Neural progenitor cell (in vitro differentiated cells): ENCODE measurements around the gene OGFOD1.

Experiments
- EZH2 ChIP-seq: fragments of 200-600 bp; sonication (generic); IDR thresholded peaks from 2 replicates; pipeline ENCODE4 v1.6.1; 2017; ENCODE audit warnings: antibody characterized with exemption, mild to moderate bottlenecking, moderate library complexity
- TF ChIP-seq, protein P1 (sequence below): fragments of 200-600 bp; sonication (generic); IDR thresholded peaks from 2 replicates; pipeline ENCODE4 v1.5.1; 2017; ENCODE audit warnings: antibody characterized with exemption, mild to moderate bottlenecking

DNA sequence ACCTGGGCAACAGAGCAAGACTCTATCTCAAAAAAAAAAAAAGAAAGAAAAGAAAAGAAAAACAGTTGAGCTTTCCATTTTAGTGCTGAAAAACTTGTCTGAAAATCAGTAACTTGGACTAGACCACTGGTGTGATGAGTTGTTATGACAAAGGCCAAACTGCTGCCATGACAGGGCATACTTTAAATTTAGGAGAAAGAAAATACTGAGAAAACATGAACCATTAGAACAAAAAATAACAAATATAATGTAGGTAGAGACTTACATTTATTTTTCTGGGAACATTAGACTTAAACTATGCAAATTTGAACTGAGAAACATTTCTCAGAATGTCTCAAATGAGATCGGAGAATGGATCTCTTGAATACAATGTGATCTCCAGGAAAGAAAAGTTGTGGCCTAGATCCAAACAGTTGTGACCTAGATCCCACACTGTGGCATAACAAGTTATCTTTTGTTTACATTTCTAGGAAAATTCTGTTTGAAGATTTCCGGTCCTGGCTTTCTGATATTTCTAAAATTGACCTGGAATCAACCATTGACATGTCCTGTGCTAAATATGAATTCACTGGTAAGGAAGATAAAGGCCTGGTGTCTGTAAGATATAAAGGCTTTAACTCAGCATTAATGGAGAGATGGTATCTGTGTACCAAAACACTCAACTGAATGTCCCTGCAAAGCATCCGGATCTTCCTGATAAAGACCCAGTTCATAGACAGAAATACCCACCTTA is 10.9 kb downstream of the OGFOD1 start:
- TF ChIP-seq, protein P1, sequence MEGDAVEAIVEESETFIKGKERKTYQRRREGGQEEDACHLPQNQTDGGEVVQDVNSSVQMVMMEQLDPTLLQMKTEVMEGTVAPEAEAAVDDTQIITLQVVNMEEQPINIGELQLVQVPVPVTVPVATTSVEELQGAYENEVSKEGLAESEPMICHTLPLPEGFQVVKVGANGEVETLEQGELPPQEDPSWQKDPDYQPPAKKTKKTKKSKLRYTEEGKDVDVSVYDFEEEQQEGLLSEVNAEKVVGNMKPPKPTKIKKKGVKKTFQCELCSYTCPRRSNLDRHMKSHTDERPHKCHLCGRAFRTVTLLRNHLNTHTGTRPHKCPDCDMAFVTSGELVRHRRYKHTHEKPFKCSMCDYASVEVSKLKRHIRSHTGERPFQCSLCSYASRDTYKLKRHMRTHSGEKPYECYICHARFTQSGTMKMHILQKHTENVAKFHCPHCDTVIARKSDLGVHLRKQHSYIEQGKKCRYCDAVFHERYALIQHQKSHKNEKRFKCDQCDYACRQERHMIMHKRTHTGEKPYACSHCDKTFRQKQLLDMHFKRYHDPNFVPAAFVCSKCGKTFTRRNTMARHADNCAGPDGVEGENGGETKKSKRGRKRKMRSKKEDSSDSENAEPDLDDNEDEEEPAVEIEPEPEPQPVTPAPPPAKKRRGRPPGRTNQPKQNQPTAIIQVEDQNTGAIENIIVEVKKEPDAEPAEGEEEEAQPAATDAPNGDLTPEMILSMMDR = no peak
- TF ChIP-seq EZH2 = no peak
